AG09309 (cell line): Measurements from ENCODE around the gene CCDC136.

Experiments
- DNase-seq: peaks from one replicate; pipeline ENCODE4 v3.0.0-alpha.2; 2010; ENCODE audit warnings: low read depth
- H3K4me3 ChIP-seq: 2 replicates; pipeline ENCODE4 v1.5.1; 2011; ENCODE audit warnings: mild to moderate bottlenecking, low read depth, low read length, moderate library complexity; ENCODE audit not compliant: control insufficient read depth
- TF ChIP-seq, protein P1 (sequence below): IDR thresholded peaks from 2 replicates; pipeline ENCODE4 v1.5.1; 2011; ENCODE audit warnings: mild to moderate bottlenecking, low read depth, low read length, inconsistent platforms; ENCODE audit not compliant: insufficient read depth, control insufficient read depth; ENCODE audit errors: missing control alignments

The CCDC136 gene

DNA sequence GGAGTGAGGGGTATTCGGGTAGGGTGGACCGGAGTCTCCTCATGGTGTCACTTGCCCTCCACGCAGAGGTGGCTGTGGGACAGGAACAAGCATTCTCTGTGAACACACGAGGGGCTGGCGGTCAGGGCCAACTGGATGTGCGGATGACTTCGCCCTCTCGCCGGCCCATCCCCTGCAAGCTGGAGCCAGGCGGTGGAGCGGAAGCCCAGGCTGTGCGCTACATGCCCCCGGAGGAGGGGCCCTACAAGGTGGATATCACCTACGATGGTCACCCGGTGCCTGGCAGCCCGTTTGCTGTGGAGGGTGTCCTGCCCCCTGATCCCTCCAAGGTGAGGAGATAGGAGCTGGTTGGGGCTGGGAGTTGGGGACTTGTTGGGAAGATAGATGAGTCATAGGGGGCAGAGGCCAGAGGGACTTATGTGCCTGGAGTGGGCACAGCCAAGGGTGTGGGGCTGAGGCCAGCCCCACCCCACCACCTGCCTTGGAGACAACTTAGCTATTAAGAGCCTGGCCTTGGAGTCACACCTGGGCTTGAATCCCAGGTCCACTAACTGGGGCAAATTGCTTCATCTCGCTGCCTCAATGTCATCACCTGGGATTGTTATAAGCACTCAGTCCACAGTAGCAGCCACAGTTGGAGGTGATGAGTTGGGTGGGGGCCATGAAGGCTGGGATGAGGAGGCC, 52.3 kb downstream of the CCDC136 start:
- H3K4me3 ChIP-seq: no peak overlapping the region
- TF ChIP-seq, protein P1, sequence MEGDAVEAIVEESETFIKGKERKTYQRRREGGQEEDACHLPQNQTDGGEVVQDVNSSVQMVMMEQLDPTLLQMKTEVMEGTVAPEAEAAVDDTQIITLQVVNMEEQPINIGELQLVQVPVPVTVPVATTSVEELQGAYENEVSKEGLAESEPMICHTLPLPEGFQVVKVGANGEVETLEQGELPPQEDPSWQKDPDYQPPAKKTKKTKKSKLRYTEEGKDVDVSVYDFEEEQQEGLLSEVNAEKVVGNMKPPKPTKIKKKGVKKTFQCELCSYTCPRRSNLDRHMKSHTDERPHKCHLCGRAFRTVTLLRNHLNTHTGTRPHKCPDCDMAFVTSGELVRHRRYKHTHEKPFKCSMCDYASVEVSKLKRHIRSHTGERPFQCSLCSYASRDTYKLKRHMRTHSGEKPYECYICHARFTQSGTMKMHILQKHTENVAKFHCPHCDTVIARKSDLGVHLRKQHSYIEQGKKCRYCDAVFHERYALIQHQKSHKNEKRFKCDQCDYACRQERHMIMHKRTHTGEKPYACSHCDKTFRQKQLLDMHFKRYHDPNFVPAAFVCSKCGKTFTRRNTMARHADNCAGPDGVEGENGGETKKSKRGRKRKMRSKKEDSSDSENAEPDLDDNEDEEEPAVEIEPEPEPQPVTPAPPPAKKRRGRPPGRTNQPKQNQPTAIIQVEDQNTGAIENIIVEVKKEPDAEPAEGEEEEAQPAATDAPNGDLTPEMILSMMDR: no peak
- no peak for DNase-seq

DNA sequence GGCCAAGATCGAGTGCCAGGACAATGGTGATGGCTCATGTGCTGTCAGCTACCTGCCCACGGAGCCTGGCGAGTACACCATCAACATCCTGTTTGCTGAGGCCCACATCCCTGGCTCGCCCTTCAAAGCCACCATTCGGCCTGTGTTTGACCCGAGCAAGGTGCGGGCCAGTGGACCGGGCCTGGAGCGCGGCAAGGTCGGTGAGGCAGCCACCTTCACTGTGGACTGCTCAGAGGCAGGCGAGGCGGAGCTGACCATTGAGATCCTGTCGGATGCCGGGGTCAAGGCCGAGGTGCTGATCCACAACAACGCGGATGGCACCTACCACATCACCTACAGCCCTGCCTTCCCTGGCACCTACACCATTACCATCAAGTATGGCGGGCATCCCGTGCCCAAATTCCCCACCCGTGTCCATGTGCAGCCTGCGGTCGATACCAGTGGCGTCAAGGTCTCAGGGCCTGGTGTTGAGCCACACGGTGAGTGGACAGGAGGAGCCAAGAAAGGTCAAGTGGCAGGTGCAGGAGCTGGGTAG, 53.1 kb downstream of the CCDC136 start:
- no peak overlapping the region for H3K4me3 ChIP-seq
- TF ChIP-seq, protein P1: no peak
- no peak for DNase-seq

DNA sequence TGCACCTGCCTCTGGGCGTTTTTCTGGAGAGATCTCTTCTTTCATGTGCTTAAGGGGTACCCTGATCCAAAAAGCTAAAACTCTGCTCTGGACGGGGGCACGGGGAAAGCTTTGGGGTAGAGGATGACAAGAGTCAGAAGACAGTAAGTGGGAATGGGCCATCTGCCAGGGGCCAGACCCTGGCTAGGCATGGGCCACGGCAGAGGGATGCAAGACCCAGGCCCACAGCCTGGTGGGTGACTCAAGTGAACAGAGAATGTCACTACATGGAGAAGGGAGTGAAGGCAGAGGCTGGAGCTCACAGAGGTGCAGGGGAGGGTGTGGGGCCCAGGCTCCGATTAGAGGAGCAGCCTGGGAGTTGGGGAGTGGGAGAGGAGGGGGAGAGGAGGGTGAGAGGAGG, 53.7 kb downstream of the CCDC136 start:
- DNase-seq: no peak
- H3K4me3 ChIP-seq: no peak overlapping the region
- TF ChIP-seq, protein P1: no peak

DNA sequence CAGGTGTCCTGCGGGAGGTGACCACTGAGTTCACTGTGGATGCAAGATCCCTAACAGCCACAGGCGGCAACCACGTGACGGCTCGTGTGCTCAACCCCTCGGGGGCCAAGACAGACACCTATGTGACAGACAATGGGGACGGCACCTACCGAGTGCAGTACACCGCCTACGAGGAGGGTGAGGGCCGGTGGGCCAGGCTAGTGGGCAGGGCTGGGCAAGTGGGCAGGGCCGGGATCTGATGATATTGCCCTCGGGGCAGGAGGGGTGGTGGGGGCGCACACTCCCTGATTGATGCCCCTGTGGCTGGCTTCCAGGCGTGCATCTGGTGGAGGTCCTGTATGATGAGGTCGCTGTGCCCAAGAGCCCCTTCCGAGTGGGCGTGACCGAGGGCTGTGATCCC, 54.2 kb downstream of the CCDC136 start:
- no peak overlapping the region for H3K4me3 ChIP-seq
- DNase-seq: no peak
- TF ChIP-seq, protein P1: no peak

DNA sequence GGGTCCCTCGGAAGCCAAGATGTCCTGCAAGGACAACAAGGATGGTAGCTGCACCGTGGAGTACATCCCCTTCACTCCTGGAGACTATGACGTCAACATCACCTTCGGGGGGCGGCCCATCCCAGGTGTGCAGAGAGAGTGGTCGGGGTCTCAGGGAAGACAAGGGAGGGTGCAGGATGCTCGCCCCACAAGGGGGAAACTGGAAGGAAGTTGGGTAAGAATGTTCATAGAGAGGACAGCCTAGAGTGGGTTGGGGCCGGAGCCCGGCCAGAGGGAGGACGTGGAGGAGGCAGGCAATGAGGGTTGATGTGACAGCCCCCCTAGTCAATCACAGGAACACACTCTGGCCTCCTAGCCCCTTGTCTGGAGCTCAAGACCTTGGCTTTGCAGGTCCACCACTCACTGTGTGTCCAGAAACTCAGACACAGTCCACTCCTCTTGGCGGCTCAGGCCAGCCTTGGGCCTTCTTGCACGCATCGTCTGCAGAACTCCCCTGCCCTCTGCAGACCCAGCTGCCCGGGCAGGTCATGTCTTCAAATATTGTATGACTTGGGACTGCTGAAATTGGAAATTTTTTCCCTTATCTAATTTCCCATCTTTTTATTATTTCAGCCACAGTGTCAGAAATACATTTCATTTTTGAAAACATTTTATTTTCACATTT, 55.1 kb downstream of the CCDC136 start:
- DNase-seq: no peak
- no peak overlapping the region for H3K4me3 ChIP-seq
- TF ChIP-seq, protein P1: no peak

DNA sequence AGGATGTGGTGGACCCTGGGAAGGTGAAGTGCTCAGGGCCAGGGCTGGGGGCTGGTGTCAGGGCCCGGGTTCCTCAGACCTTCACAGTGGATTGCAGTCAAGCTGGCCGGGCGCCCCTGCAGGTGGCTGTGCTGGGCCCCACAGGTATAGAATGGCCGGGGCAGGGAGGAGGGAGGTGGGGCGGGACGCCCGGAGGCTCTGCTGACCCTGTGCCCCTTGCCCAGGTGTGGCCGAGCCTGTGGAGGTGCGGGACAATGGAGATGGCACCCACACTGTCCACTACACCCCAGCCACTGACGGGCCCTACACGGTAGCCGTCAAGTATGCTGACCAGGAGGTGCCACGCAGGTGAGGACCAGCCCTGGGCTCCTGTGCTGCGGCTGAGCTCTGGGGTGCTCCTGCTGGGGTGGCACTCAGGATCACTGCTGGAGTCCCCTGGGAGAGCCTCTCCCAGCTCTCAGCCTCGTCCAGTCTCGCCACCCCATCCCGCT, 56.0 kb downstream of the CCDC136 start:
- H3K4me3 ChIP-seq: no peak overlapping the region
- TF ChIP-seq, protein P1: no peak
- no peak for DNase-seq
